GM19372 (cell line): Measurements from ENCODE around the gene GALNT9.

Experiments used
- ATAC-seq: cut with Tn5 transposase; IDR thresholded peaks from one replicate; pipeline ENCODE4 v1.9.1; 2021; ENCODE audit warnings: mild to moderate bottlenecking, low read depth, moderate library complexity; ENCODE audit not compliant: unreplicated experiment

Gene GALNT9

GRCh38 chr12:132188916-132189325 lies 140.5 kb downstream of the GALNT9 start:
- no peak for ATAC-seq

GRCh38 chr12:132188451-132188901 lies 140.9 kb downstream of the GALNT9 start:
- no peak for ATAC-seq

GRCh38 chr12:132187646-132188450 lies 141.5 kb downstream of the GALNT9 start:
- no peak for ATAC-seq

- ATAC-seq = no peak
Measured at GRCh38 chr12:132186857-132187620, 142.3 kb downstream of the GALNT9 start.

- no peak for ATAC-seq
Measured at GRCh38 chr12:132186208-132186856, 143.1 kb downstream of the GALNT9 start.

GRCh38 chr12:132185705-132186104 lies 143.7 kb downstream of the GALNT9 start:
- no peak for ATAC-seq

- ATAC-seq = no peak
Measured at GRCh38 chr12:132182711-132183365, 146.6 kb downstream of the GALNT9 start.

GRCh38 chr12:132182206-132182710 lies 147.1 kb downstream of the GALNT9 start:
- no peak for ATAC-seq

GRCh38 chr12:132181570-132182200 lies 147.7 kb downstream of the GALNT9 start:
- ATAC-seq = no peak

- ATAC-seq = no peak
Measured at GRCh38 chr12:132180648-132181546, 148.5 kb downstream of the GALNT9 start.

GRCh38 chr12:132179431-132180362 lies 149.7 kb downstream of the GALNT9 start:
- ATAC-seq = no peak

GRCh38 chr12:132178801-132179401 lies 150.5 kb downstream of the GALNT9 start:
- ATAC-seq = no peak

- no peak for ATAC-seq
Measured at GRCh38 chr12:132178316-132178715, 151.1 kb downstream of the GALNT9 start.

GRCh38 chr12:132176920-132177551 lies 152.4 kb downstream of the GALNT9 start:
- no peak for ATAC-seq

- no peak for ATAC-seq
Measured at GRCh38 chr12:132176385-132176919, 152.9 kb downstream of the GALNT9 start.

- ATAC-seq = no peak
Measured at GRCh38 chr12:132175496-132176384, 153.6 kb downstream of the GALNT9 start.
